ENCODE data around the gene GAS6.
A peak's percentile ranks its signal among the peaks of the same experiment; 100 is the strongest.
"Not testable (repeated sequence)": the region's sequence is repeated elsewhere in the genome, so short reads cannot be mapped to it uniquely, and the experiment has no call there.

GAS6 gene

DNA sequence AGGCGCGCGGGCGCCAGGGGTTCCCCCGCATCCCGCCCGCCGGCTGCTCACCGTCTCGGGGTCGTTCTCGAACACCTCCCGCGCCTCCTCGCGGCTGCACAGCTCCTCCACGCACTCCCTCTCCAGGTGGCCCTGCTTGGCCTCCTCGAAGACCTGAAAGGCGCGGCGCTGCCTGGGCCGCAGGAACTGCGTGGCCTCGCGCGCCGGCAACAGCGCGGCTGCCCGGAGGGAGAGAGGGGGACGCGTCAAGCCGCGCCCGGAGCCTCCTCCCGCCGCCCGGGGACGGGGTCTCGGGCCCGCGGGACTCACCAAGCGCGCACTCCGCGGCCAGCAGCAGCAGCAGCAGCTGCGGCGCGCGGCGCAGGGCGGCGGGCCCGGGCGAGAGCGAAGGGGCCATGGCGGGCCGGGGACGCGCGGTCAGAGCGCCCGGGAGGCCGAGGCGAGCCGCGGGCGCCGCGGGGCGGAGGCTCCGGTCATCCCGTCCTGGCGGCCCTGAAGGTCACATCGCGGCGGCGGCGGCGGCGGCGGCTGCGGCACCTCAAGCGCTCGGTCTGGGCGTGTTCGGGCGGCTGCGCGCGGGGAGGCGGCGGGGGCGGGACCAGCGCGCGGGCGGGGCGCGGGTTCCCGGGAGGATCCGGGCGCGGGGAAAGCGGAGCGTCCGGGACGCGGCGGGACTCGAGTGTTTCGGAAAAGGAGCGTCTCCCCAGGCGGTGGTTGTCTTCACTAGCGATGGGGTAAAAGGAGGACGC lies at the start of gene GAS6:
Gene GAS6, minus strand, starts transcription at position 553 of the 749 bp plus-strand sequence. Its CDS starts 156 bp downstream, at position 397.
- DNase-seq (ENCODE audit: low spot score) = peak; percentile 84

DNA sequence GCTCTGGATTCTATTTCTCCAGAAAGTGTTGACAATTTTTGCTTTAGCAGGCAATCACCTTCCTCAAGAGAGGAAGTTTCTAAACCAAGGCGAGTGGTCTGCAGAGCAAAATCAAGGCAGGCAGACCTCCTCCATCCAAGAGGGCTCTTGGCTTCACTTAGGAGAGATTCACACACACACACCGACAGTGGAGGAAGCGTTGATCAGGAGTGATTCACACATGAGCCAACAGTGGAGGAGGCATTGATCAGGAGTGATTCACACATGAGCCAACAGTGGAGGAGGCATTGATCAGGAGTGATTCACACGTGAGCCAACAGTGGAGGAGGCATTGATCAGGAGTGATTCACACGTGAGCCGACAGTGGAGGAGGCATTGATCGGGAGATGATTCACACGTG lies 49.5 kb upstream of the GAS6 start:
- DNase-seq (ENCODE audit: low spot score) = not testable (repeated sequence)

DNA sequence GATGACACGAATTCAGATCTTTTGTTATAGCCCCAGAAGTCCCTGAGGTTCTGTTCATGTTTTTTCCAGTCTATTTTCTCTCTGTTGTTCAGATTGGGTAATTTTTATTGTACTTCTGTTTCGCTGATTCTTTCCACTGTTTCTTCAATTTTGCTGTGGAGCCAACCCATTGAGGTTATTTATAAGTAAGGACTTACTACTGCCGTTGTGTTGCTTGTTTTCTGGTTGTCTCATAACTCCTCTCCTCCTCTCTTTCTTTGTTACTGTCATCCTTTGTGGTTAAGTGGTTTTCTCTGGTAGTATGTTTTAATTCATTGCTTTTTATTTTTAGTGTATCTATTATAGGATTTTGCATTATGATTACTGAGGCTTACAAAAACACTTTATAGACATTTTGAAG lies 48.7 kb upstream of the GAS6 start:
- DNase-seq (ENCODE audit: low spot score) = no peak

DNA sequence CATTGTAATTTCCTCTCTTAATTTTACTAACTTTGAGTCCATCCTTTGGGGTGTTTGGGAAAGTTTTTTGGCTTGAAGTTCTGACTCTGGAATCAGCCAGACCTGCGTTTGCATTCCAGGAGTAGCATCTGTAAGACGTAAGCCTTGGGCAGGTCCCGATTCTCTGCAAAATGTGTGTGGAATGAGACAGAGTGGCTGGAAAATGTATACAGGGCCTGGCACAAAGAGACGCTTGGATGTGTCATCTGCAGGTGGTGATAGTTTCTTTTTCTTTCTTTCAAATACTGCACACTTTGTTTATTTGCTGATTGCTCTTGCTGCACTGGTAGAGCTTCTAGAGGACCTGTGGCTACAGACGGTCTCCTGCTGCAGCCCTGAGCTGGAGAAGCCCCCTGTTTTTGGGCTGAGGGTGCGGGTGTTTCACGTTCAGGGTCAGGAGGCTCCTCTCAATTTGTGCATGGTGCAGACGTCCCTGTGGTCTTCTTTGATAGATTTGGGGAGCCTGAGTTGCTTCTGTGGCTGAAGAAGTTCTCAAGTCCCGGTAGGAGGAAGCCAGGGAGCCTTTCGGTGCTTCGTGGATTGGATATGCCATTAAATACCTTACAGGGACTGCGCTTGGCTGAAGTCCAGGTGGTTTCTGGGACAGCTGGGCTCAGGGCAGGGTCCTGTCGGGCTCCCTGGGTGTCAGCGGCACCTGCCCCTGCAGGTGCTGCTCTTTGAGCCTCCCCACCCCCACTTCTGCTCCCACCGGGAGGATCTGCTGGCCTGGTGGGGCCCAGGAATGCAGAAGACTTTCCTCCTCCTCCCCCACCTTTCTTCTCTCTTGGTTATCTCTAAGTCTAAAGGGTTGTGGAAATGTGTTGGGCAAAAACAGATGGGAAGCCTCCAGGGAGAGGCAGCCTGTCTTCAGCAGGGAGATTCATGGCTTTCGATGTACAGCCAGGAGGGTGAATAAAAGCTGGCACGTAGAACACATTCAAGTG lies 44.0 kb upstream of the GAS6 start:
- peak; percentile 56 for DNase-seq (ENCODE audit: low spot score)

DNA sequence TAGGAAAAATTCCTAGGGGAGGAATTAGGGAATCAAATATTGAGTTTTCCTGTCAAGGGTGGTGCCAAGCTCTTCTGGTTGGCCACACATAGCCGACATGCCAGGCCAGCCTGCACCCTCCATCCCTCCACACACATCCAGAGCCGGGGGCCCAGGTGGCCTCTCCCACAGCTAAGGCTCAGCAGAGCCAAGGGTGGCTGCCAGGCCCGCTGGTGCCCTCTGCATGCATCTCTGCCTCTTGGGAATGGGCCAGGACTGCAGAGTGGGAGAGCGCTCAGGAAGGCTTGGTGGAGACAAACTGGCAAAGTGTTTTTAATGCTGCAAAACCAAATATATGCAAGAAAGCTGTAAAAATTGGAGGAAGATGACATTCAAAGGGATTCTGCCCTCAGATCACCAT lies 42.7 kb upstream of the GAS6 start:
- DNase-seq (ENCODE audit: low spot score) = no peak

DNA sequence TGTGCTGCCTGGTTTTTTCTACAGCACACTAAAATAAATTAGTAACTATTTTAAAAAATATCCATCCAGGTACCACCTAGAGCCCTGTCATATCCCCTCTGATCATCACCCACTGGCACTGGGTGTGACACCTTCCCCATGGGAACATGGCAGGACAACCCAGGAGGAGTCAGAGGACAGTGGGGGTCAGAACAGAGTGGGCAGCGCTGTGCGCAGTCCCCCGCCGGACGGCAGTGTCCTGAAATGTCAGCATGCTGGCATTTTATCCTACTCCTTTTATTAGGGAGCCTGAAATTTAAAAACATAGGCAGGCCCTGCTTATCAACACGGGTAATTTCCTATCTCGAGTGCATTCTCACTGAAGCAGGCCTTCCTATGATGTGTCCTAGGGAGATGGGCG lies 42.1 kb upstream of the GAS6 start:
- DNase-seq (ENCODE audit: low spot score) = no peak

DNA sequence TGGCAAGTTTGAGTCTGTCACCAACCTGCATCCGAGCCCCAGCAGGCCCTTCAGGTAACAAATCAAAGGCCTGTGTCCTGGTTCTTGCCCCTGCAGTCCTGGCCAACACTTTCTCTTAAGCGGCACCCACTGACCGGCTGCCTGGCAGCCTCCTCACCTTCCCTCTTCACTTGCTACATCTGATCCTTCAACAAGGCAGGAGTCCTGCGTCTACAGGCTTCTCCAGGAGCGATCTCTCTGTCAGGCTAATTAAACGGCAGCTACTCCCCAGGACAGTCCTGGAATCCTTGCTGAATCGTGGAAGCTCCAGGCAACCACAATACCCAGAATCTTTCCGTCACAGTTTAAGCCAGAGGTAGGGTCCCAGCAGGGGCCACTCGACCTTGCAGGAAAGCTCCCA lies 41.1 kb upstream of the GAS6 start:
- DNase-seq (ENCODE audit: low spot score) = no peak

DNA sequence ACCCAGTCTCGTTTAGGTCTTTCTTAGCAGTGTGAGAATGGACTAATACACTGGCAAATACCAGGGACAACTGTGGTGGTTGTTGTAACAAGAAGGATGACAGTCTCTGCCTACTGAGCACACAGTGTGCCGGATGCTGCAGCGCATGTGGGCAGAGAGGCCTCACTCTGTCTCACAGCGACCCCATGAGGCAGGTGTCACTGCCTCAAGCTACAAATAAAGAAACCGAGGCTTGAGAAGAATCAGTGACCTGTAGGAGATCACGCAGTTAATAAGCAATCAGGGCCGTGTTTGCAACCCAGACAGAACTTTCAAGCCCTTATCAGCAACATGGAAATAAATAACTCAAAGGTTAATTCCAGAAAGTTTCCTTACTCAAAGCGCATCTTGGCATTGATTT lies 40.5 kb upstream of the GAS6 start:
- no peak for DNase-seq (ENCODE audit: low spot score)

DNA sequence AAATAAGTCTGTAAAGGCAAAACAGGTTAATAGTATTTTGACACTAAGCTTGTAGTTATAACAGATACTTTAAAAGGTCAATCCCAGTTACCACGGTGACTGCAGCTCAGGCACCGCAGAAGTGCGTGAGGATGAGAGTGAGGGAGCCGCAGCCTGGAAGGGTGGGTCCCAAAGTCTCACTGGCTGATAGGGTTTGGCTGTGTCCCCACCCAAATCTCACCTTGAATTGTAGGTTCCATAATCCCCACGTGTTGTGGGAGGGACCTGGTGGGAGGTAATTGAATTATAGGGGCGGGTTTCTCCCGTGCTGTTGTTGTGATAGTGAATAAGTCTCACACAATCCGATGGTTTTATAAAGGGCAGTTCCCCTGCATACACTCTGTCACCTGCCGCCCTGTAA lies 40.0 kb upstream of the GAS6 start:
- DNase-seq (ENCODE audit: low spot score) = no peak

DNA sequence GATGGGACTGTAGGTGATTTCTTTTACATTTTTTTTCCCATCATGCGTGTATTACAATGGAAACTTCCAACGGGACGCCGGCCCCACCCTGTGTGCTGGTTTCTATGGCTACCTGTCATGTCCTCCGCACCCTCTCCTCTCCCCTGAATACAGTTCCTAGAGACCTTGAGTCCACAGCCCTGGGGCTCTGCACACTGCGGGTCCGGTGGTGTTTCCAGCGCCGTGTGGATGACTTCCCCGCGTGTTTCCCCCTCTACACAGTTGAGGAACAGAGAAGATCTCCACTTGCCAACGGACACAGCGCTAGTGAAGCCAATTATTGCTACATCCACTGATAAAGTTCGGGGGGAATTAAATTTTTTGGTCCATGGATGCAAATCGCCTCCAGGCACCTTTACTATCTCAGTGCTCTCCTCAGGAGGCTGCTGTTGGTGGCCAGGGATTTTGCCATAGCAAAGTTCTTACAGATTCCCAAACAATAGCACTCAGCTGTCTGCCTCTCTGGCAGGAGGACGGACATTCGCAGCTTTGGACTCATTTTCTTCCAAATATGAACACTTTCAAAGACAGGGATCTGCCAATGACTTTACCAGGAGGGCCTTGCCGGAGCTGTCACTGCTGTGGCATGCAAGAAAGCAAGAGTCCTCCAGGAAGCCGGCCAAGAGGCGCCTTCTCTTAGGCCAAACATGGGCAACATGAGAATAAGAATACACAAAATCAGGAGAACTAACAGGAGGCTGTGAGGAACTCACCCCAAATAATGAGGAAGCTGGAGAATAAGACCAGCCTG lies 39.3 kb upstream of the GAS6 start:
- DNase-seq (ENCODE audit: low spot score) = peak; percentile 83

DNA sequence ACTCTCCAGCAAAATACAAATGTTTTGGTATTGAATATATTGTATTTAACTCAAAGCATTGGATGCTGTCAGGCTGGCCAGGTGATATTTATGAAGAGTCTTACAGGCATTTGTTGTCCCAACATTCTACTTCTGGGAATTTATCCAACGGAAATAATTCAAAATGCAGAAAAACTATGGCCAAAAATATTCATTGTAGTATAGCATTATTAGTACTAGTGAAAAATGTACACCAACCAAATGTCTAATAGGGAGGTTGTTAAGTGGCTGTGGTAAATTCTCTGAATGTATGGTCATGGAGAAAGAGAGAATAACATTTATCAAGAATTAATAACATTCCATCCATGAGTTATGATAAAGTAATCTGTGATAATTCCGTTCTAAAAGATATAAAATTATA lies 38.6 kb upstream of the GAS6 start:
- no peak for DNase-seq (ENCODE audit: low spot score)

DNA sequence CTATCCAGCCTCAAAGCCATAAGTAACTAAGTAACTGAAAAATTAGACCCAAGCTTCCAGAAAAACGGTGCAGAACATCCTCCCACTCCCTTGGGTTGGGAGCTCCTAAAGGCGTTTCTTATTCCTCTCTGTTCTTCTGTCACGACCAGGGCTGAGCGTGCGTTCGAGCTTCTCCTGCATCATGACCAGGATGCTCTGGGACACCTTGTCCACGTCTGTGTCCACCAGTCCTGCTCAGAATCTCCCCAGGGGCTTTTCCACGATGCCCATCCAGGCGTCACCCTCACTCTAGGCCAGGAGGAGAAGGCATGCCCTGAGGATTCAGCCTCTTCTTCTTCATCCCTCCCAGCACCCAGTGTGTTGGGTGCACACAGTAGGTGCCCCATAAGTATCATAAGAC lies 37.8 kb upstream of the GAS6 start:
- no peak for DNase-seq (ENCODE audit: low spot score)

DNA sequence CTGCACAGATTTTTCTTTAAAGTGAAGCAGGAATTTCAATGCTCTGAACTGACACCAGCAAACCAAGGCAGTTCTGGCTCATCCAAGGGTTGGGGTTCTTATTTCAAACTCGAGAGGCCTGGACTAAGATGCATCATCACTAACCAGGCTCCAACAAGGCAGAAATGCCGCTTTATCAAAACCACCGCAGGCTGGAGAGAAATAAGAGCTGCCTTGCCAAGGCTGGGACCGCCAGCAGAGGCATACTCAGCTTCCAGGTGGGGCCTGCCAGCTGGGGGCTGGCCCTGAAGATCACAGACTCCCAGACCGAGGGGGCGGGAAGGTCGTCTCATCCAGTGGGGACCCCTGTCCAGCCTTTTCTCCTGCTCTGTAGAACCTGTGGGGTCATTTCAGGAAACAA lies 37.4 kb upstream of the GAS6 start:
- DNase-seq (ENCODE audit: low spot score) = no peak

DNA sequence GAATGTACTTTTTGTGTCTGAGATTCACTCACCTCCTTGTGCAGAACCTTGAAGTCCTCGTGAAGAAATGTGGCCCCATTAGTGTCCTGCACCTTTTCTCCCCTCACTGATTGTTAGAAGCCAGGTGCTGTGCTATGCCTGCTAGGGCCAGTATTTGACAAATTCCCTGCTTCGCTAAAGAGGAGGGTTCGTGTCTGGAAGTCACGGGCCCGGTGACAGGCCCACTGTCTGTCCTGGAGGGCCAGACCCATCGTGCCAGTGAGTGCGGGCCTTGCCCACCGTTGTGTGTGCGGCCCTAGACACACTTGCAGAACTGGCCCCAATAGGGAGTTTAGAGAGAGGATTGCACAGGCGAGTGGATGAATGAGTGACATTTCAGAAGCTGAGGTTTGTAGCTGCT lies 36.8 kb upstream of the GAS6 start:
- DNase-seq (ENCODE audit: low spot score) = no peak

DNA sequence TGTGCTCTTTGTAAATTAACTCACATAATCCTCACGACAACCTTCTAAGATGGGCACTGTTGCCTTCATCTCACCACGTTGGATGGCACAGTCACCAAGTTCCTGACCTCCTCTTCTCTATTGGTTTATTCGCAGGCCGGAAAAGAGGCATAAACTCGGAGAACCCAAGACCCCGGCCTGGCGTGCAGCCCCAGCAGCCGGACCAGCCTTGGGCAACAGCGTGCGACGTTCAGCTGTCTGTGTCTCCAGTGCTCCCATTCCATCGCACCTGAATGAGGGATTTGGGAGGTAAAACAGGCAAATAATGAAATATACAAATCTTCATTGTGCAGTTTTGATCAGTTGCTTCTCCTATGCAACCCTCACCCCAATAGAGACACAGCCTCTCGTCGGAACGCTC lies 34.5 kb upstream of the GAS6 start:
- no peak for DNase-seq (ENCODE audit: low spot score)

DNA sequence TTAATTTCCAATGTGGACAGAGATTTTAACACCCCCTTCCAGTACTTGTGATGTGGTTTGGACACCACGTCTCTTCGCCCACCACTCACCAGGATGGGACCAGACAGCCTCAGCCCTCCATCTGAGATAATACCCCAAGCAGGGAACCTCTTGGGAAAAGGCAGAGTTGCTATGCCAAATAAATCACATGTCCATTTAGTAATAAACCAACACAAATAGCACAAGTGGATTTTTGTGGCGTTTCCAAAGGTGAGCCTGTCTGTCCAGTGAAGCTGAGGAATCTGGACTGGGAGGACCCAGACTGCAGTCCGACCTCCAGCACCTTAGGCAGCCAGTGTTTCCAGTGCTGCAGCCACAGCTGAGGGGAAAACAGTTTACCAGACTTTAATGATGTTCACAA lies 34.1 kb upstream of the GAS6 start:
- DNase-seq (ENCODE audit: low spot score) = no peak

DNA sequence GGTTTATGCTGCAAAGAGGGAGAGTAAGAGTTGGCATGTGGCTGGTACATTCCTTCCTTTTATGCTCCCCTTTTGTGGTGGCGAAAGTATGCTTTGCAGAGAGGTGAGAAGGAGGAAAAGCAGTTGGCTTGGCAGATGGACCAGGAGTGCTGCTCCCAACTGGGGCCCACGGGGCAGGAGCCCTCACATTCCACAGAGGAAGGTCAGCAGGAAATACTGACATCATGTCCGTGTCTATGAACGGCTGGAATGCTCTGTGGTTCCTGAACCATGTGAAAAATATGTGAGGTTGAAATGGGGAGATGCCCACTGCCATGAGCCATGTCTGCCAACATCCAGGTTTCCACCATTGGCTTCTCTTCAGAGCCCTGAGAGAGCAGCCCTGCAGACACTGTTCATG lies 33.3 kb upstream of the GAS6 start:
- peak; percentile 96 for DNase-seq (ENCODE audit: low spot score)

DNA sequence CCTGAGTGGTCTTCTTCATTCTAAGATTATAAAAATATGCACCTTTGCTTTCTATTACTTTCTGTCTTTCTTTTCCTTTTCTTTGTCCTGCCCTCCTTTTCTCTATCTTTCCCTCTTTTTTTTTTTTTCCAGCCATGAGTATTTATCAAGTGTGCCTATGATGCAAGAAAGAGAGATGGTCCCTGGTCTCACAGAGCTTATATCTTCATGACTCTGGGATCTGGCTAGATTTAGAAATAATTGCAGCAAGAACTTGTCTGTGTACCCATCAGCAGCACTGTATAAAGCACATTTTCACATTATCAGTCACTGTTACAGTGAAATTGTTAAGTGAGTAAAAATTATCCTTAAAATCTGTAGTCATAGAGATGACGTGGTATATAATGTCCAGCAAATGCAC lies 31.6 kb upstream of the GAS6 start:
- DNase-seq (ENCODE audit: low spot score) = no peak

DNA sequence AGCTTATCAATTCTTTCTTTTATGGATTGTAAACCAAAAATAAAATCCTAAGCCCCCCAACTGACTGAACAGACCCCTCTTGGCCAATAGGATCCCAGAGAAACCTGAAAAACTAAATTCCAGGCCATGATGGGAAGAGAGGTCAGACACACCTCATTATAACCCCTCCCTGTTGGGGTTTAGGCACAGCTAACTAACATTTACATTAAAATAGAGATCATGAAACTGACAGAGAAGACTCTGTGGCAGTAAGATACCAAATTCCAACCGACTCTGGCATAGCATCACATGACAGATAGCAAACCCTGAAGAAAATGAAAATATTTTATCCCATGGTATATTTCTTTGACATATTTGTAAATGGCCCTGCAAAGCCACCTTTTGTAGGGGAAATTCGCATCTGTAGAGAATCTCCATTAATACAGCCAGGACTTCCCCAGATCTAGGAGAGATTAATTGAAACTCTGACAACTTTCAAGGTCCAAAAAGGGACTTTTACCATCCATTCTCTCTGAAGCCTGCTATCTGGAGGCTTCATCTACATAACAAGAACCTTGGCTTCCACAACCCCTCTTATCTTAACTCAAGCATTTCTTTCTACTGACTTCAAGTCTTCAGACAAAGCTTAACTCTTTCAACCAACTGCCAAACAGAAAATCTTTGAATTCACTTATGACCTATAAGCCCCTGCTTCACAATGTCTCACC lies 27.1 kb upstream of the GAS6 start:
- DNase-seq (ENCODE audit: low spot score) = no peak

DNA sequence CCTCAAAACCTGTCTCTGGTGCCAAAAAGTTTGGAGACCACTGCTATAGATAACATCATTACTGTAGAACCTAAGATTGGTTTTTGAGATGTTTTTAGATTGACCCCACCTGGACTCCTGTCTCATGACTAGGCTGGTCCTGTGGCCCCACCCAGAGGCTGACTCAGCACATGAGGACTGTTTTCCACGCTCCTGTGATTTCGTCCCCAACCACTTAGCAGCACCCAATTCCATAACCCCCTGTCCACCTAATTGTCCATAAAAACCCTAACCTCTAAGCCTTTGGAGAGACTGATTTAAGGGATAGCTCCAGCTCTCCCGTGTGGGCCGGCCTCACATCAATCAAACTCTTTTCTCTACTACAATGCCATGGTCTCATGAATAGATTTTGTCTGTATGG lies 25.6 kb upstream of the GAS6 start:
- no peak for DNase-seq (ENCODE audit: low spot score)

DNA sequence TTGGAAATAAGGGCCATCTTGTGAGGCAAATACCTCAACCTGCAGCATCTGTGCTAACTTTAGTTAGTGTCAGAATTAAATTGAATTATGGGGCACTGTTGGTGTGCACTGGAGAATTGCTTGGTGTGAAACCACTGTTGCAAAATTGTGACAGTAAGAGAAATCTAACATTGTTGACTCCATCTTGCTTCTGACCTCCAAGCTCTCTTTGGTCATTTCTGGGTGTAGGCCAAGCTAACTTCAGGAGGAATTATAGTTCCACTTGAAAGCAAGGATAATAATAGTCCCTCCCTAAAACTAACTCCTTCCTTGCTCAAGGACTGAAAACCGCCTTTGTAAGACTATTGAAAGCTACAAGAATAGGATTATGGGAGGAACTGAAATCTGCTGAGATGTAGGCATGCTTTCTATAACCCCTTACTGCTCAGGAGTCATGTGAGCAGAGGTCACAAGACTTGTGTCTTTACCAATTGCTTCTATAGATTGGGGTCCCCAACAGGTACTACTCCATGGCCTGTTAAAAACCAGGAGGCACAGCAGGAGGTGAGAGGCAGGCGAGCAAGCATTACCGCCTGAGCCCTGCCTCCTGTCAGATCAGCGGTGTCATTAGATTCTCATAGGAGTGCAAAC lies 24.9 kb upstream of the GAS6 start:
- DNase-seq (ENCODE audit: low spot score) = no peak

Data from AG08395 (cell line).